SK-N-MC (cell line): ENCODE measurements around the gene ZNF407.

Experiments
- DNase-seq: peaks from one replicate; pipeline ENCODE4 v3.0.0-alpha.2; 2011; ENCODE audit warnings: low read depth, low spot score
- H3K27ac ChIP-seq: fragments of 200-600 bp; sonication (generic); 2 replicates; pipeline ENCODE4 v1.5.1; 2016; ENCODE audit warnings: mixed run types
- H3K36me3 ChIP-seq: fragments of 200-600 bp; sonication (generic); 2 replicates; pipeline ENCODE4 v1.6.1; 2017; ENCODE audit warnings: antibody characterized with exemption, low read length, mixed read lengths; ENCODE audit not compliant: insufficient read depth
- H3K4me3 ChIP-seq: fragments of 200-600 bp; sonication (generic); 2 replicates; pipeline ENCODE4 v1.5.1; 2016
- H3K9ac ChIP-seq: fragments of 200-600 bp; sonication (generic); 2 replicates; pipeline ENCODE4 v1.8.0; 2017; ENCODE audit warnings: mixed run types, mixed read lengths; ENCODE audit not compliant: insufficient read length
- H3K9me3 ChIP-seq: fragments of 200-600 bp; sonication (generic); 2 replicates; pipeline ENCODE4 v1.6.1; 2017; ENCODE audit warnings: low read depth, mild to moderate bottlenecking, antibody characterized with exemption, low read length, moderate library complexity, mixed read lengths
- EZH2 ChIP-seq: fragments of 200-600 bp; sonication (generic); IDR thresholded peaks from one replicate; pipeline ENCODE4 v1.6.1; 2017; ENCODE audit warnings: antibody characterized with exemption
- FOXP2 ChIP-seq: optimal IDR thresholded peaks from 2 replicates; pipeline ENCODE3; 2011; ENCODE audit warnings: mild to moderate bottlenecking, moderate library complexity; ENCODE audit not compliant: insufficient read depth; ENCODE audit errors: extremely low read length, control extremely low read depth
- POLR2AphosphoS5 ChIP-seq: IDR thresholded peaks from 2 replicates; pipeline ENCODE4 v1.6.1; 2012; ENCODE audit warnings: mild to moderate bottlenecking, low read depth, low read length, borderline replicate concordance

ZNF407 gene

GRCh38 chr18:74930616-74931015, 332.9 kb downstream of the ZNF407 start:
- TF ChIP-seq FOXP2: no peak
- no peak for TF ChIP-seq EZH2
- no peak for TF ChIP-seq POLR2AphosphoS5
- H3K9me3 ChIP-seq: no peaks in the 10 kb centered on the region
- no peak overlapping the region for H3K9ac ChIP-seq
- no peak for DNase-seq
- peaks cover 2% of the 10 kb centered on the region; the same call in 1 of the 2 replicates for H3K36me3 ChIP-seq
- H3K27ac ChIP-seq: no peak overlapping the region
- no peak overlapping the region for H3K4me3 ChIP-seq

- no peak for TF ChIP-seq EZH2
- TF ChIP-seq POLR2AphosphoS5: no peak
- no peak for TF ChIP-seq FOXP2
- Histone ChIP-seq H3K36me3 (peaks cover 2% of the 10 kb centered on the region; the same call in 1 of the 2 replicates), H3K9ac (no peak overlapping the region), H3K9me3 (no peaks in the 10 kb centered on the region), H3K27ac (no peak overlapping the region), H3K4me3 (no peak overlapping the region)
- no peak for DNase-seq
These were observed 336.3 kb downstream of the ZNF407 start for GRCh38 chr18:74933930-74934329.

- DNase-seq: no peak
- TF ChIP-seq EZH2 (no peak), POLR2AphosphoS5 (no peak), FOXP2 (no peak)
These were observed 337.8 kb downstream of the ZNF407 start for GRCh38 chr18:74935434-74935833.

DNA sequence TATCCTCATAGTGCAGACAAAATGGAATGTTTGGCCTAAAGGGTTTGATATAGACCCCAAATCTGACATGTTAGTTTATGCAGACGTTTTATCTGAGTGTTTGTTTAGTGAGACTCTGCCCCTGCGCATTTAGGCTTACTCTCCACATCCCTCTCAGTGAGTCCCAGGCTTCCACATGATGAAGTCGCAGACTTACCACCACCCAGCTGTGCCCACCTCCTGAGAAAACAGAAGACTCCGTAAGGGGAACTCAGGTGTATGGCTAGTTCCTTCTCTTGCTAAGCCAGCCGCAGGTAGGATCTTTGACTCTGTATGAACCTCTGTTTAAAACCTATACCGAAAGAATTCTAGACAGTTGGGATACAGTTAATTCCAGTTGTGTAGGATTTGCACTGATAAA, 338.7 kb downstream of the ZNF407 start:
- no peak for TF ChIP-seq FOXP2
- TF ChIP-seq POLR2AphosphoS5: no peak
- no peak for TF ChIP-seq EZH2
- Histone ChIP-seq H3K4me3 (no peak overlapping the region), H3K9me3 (no peaks in the 10 kb centered on the region), H3K27ac (no peak overlapping the region), H3K9ac (no peak overlapping the region), H3K36me3 (peaks cover 2% of the 10 kb centered on the region; the same call in 1 of the 2 replicates)
- DNase-seq: no peak

More at GRCh38 chr18:74935434-74935833, 337.8 kb downstream of the ZNF407 start:
- Histone ChIP-seq H3K27ac (no peak overlapping the region), H3K36me3 (peaks cover 2% of the 10 kb centered on the region; the same call in 1 of the 2 replicates), H3K9me3 (no peaks in the 10 kb centered on the region), H3K9ac (no peak overlapping the region), H3K4me3 (no peak overlapping the region)

GRCh38 chr18:74937291-74937690, 339.6 kb downstream of the ZNF407 start:
- no peak overlapping the region for H3K4me3 ChIP-seq
- H3K27ac ChIP-seq: no peak overlapping the region
- H3K9ac ChIP-seq: no peak overlapping the region
- H3K36me3 ChIP-seq: peaks cover 2% of the 10 kb centered on the region; the same call in 1 of the 2 replicates
- DNase-seq: no peak
- no peaks in the 10 kb centered on the region for H3K9me3 ChIP-seq
- TF ChIP-seq EZH2 (no peak), FOXP2 (no peak), POLR2AphosphoS5 (no peak)

DNA sequence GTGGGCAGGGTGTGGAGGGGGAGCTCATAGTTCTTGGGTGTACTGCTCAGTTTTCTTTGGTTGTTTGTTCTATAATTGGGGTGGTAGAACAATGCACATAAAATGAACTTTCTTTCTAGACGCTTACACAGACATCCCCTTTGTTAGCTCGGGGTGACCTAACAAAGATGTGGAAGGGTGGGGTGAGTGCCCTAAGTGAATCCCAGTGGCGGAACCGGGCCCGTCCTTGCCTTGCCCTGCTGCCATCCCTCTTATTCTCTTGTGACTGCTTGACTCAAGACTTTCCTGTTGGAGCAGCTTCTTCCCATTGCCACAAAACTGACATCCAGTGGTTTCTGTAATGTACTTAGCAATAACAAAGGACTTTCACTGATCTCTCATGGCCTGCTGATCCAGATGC, 343.2 kb downstream of the ZNF407 start:
- Histone ChIP-seq H3K4me3 (no peak overlapping the region), H3K9ac (no peak overlapping the region), H3K9me3 (no peaks in the 10 kb centered on the region), H3K27ac (no peak overlapping the region), H3K36me3 (no peaks in the 10 kb centered on the region)
- TF ChIP-seq POLR2AphosphoS5 (no peak), FOXP2 (no peak), EZH2 (no peak)
- DNase-seq: no peak

DNA sequence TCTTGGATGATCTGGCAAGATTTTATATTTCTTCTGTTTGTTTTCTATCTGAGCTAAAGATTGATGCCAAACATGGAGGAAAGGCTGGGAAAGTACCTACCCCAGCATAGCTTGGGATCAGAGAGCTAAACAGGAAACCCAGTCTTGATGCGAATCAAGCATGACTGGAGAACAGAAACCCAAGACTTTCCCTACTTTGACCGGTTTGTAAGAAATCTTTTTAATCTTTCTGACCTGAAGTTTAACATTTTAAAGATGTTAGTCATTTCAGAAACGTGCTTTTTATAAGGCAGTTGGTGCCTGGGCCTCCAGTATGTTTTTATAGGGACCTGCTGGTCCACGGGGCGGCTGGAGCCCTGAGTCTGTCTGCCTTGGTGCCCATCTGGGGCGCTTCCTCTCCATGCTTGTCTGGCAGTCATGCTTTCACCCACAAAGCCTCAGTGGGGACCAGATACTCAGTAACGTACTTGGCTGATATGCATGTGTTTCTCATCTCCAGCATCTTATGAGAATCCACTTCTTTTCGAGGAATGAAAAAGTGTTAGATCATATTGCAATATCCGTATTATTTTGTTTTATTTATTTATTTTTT, 344.7 kb downstream of the ZNF407 start:
- Histone ChIP-seq H3K9me3 (no peaks in the 10 kb centered on the region), H3K9ac (no peak overlapping the region), H3K36me3 (no peaks in the 10 kb centered on the region), H3K27ac (no peak overlapping the region), H3K4me3 (no peak overlapping the region)
- TF ChIP-seq FOXP2 (no peak), POLR2AphosphoS5 (no peak), EZH2 (no peak)
- no peak for DNase-seq

DNA sequence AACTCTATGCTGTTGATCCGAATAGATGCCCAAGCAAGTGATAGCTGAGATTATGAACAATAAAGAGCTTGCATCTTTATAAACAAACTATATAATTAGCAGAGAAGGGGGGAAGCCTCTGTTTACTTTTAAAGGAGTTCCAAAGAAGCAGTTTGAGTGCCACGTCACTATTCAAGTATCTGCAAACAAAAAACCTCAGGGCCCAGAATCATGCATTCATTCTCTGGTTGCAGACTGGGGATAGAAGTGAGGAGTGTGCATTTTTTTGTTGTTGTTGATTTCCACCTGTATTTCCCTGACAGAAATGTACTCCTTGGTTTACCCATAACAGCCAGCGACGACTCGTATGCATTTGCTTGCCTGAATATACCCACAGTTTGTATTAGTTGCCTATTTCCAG, 347.0 kb downstream of the ZNF407 start:
- H3K27ac ChIP-seq: no peak overlapping the region
- no peak overlapping the region for H3K9ac ChIP-seq
- TF ChIP-seq FOXP2 (no peak), EZH2 (no peak), POLR2AphosphoS5 (no peak)
- no peaks in the 10 kb centered on the region for H3K36me3 ChIP-seq
- no peaks in the 10 kb centered on the region for H3K9me3 ChIP-seq
- H3K4me3 ChIP-seq: no peak overlapping the region
- DNase-seq: no peak

DNA sequence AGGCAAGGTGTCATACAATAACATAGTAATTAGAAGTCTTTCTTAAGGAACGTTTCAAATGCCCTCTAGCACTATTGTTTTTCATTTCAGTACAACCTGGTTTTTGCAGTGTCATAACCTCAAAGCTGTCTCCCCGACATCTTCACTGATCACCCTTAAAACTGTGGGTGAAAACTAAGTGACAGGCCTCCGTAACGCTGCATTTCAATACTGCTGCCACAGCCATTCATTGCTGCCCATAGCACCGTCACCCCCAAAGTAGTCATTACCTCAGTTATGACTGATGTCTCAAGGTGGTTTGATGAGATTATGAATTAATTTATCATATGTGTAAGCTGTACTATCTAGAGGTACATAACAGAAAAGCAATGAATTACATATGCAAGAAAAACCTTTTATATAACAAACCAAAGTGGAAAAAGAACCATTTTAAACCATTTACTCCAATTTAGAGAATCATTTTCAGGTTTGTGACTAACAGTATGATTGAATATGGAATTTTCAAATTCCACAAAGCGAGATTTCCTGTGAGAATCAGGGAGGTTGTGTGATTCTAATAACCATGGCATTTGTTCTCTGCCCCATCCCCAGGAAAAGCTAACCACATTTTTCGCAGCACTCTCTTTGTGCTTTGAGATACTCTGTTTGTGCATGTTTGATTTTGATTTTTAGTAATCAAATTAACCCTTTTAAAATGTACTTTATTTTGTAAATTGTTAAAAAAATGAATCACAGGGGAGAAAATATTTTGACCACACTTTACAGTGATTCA, 348.3 kb downstream of the ZNF407 start:
- Histone ChIP-seq H3K27ac (no peak overlapping the region), H3K9ac (no peak overlapping the region), H3K9me3 (no peaks in the 10 kb centered on the region), H3K4me3 (no peak overlapping the region), H3K36me3 (no peaks in the 10 kb centered on the region)
- TF ChIP-seq POLR2AphosphoS5 (no peak), FOXP2 (no peak), EZH2 (no peak)
- DNase-seq: no peak
